GM12873 (cell line): ENCODE results near the gene MINPP1.

Source experiments
- CTCF ChIP-seq: IDR thresholded peaks from 2 replicates; pipeline ENCODE4 v1.5.1; 2012; ENCODE audit warnings: low read depth, mild to moderate bottlenecking, moderate library complexity, low read length, control low read depth; ENCODE audit not compliant: insufficient read depth; ENCODE audit errors: missing control alignments

Gene MINPP1

GRCh38 chr10:87600581-87600980, 95.9 kb downstream of the MINPP1 start:
- no peak for TF ChIP-seq CTCF
